Activated B cell treated with CpG ODN at 0.5 μM for 24 hours (primary cell): Measurements from ENCODE around the gene MACC1. TPM values are rescaled to one million over a fixed set of nuclear protein-coding genes. Genes with fewer than 3 reads are reported as not detected.

Experiments
- ATAC-seq: fragments of 200-7000 bp; cut with Tn5 transposase; one replicate; pipeline ENCODE4 v1.10.0; 2021; ENCODE audit warnings: low read depth, mild to moderate bottlenecking, moderate library complexity
- CTCF ChIA-PET: fragments of 350-600 bp; sonication (Branson Sonifier 250); formaldehyde crosslinking; loops from one replicate; lab custom pipeline; 2021; ENCODE audit warnings: antibody characterized with exemption; lab: Charles Lee
- POLR2A ChIA-PET: fragments of 350-600 bp; sonication (Branson Sonifier 250); formaldehyde crosslinking; loops from one replicate; lab custom pipeline; 2021; ENCODE audit warnings: antibody characterized with exemption; lab: Charles Lee
- DNase-seq: peaks from one replicate; pipeline ENCODE4 v3.0.0; 2022
- H3K27ac Mint-ChIP-seq: one replicate; pipeline ENCODE4 v1.8.0; 2020; ENCODE audit warnings: mixed read lengths
- H3K27me3 Mint-ChIP-seq: one replicate; pipeline ENCODE4 v1.8.0; 2021; ENCODE audit warnings: mixed read lengths
- H3K36me3 Mint-ChIP-seq: one replicate; pipeline ENCODE4 v1.8.0; 2021; ENCODE audit warnings: low read depth, mixed read lengths
- H3K4me1 Mint-ChIP-seq: one replicate; pipeline ENCODE4 v1.8.0; 2021; ENCODE audit warnings: mixed read lengths
- H3K4me3 Mint-ChIP-seq: one replicate; pipeline ENCODE4 v1.8.0; 2020; ENCODE audit warnings: mild to moderate bottlenecking, mixed read lengths
- H3K9me3 Mint-ChIP-seq: one replicate; pipeline ENCODE4 v1.8.0; 2020; ENCODE audit warnings: mixed read lengths
- intact Hi-C: fragments of 100-400 bp; cut with micrococcal nuclease; formaldehyde crosslinking; loops from one replicate; pipeline ENCODE4 v1.15.1; 2024
- total RNA-seq: library from RNA; stranded (reverse); gene quantifications from 2 replicates; pipeline ENCODE4 v1.2.3, GENCODE V29; 2022
- TF ChIP-seq, protein P1 (sequence below): fragments of 200-600 bp; IDR thresholded peaks from one replicate; pipeline ENCODE4 v1.8.0; 2022; ENCODE audit warnings: antibody characterized with exemption, mild to moderate bottlenecking

The MACC1 gene
- total RNA-seq, 1 donor from 2014 or later, result 20.3 TPM

DNA sequence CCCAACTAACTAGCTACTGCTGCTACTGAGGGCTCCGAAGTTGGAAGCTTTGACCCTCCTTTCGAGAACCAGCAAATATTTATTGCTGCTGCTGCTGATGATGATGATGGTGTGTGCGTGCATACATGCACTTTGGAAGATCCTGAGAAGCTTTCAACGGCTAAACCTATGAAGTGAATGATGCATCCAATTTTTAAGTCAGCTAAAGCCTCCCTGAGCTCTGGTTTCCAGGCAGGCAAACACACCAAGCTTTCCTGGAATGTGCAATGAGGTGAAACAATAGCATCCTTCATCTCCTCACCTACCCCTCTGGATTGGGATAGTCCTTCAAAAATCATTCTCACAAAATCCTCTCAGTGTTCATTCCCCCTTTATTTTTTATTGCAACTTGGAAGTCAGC, 13.9 kb downstream of the MACC1 start:
- TF ChIP-seq, protein P1, sequence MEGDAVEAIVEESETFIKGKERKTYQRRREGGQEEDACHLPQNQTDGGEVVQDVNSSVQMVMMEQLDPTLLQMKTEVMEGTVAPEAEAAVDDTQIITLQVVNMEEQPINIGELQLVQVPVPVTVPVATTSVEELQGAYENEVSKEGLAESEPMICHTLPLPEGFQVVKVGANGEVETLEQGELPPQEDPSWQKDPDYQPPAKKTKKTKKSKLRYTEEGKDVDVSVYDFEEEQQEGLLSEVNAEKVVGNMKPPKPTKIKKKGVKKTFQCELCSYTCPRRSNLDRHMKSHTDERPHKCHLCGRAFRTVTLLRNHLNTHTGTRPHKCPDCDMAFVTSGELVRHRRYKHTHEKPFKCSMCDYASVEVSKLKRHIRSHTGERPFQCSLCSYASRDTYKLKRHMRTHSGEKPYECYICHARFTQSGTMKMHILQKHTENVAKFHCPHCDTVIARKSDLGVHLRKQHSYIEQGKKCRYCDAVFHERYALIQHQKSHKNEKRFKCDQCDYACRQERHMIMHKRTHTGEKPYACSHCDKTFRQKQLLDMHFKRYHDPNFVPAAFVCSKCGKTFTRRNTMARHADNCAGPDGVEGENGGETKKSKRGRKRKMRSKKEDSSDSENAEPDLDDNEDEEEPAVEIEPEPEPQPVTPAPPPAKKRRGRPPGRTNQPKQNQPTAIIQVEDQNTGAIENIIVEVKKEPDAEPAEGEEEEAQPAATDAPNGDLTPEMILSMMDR, result no peak
- Mint-ChIP-seq H3K4me3 (no peak overlapping the region), H3K27ac (no peak overlapping the region), H3K9me3 (peaks cover 3% of the 10 kb centered on the region), H3K4me1 (peaks cover 48% of the 10 kb centered on the region), H3K36me3 (peaks cover 12% of the 10 kb centered on the region), H3K27me3 (no peaks in the 10 kb centered on the region)
- intact Hi-C loops, result no loop called here
- ChIA-PET POLR2A (interaction anchor here (1.6 kb wide), 2 partner anchors 14 to 16 kb away, joined by 7 to 9 read pairs; partner anchors contain the start of gene MACC1), CTCF (interaction anchor here (1.3 to 2.2 kb wide), 2 partner anchors 11 to 14 kb away, joined by 3 to 8 read pairs; partner anchors contain the start of gene MACC1)
- no peak for ATAC-seq
- no peak for DNase-seq

DNA sequence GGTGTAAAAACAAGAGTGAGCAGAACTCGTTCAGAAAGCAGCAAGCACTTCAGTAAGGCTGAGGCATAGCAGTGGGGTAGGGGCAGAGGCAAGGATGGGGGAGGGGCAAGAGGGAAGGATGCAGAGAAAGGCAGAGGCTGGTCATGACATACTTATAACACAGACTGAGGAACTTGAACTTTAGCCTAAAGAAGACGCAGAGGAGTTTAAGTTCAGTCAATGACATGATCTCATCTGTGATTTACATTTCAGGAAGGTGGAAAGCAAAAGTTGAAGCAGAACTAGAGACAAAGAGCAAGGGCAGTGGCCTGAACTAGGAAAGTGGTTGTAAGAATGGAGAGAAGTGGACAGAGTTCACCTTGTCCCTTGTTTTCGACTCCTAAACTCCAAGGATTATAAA, 15.8 kb downstream of the MACC1 start:
- peaks cover 47% of the 10 kb centered on the region for H3K4me1 Mint-ChIP-seq
- CTCF ChIA-PET, result interaction anchor here (1.6 kb wide), 1 partner anchor 18 kb away, joined by 7 read pairs; no protein-coding TSS in a partner anchor
- TF ChIP-seq, protein P1, result no peak
- H3K9me3 Mint-ChIP-seq, result no peaks in the 10 kb centered on the region
- H3K36me3 Mint-ChIP-seq, result peaks cover 11% of the 10 kb centered on the region
- POLR2A ChIA-PET, result interaction anchor here (1.2 to 1.6 kb wide), 4 partner anchors 12 to 19 kb away, joined by 3 to 5 read pairs (median 4); partner anchors contain the start of gene MACC1
- H3K4me3 Mint-ChIP-seq, result peak overlapping the region; percentile 36
- DNase-seq (no peak), ATAC-seq (peak; percentile 62)
- H3K27ac Mint-ChIP-seq, result peak overlapping the region; percentile 80
- intact Hi-C loops, result loop anchor here (1.0 to 2.0 kb wide), 3 partner anchors 9 to 16 kb away; partner anchors contain the start of gene MACC1
- H3K27me3 Mint-ChIP-seq, result no peaks in the 10 kb centered on the region

DNA sequence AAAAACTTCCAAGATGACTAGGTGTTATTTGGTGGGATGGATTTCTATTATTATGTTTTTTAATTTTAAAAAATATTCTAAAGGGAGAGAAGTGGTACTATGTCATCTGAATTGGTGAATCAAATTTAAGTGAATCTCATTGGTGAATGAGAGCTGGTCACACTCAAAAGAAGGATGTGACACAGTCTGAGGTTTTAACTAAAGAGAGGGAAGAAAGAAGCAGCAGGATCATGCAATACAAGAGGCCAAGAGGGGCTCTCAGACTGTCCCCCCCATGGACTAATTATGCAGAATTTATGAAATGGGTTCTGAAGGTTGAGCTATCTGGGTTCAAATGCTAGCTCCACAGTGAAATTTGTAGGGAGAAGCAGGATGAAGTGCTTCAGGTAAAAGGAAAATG, 16.2 kb downstream of the MACC1 start:
- no peaks in the 10 kb centered on the region for H3K27me3 Mint-ChIP-seq
- H3K4me3 Mint-ChIP-seq, result peak overlapping the region; percentile 36
- peaks cover 11% of the 10 kb centered on the region for H3K36me3 Mint-ChIP-seq
- CTCF ChIA-PET, result interaction anchor here (1.6 kb wide), 1 partner anchor 18 kb away, joined by 7 read pairs; no protein-coding TSS in a partner anchor
- intact Hi-C loops, result loop anchor here (1.0 to 2.0 kb wide), 3 partner anchors 9 to 16 kb away; partner anchors contain the start of gene MACC1
- H3K9me3 Mint-ChIP-seq, result no peaks in the 10 kb centered on the region
- POLR2A ChIA-PET, result interaction anchor here (1.2 to 1.6 kb wide), 4 partner anchors 11 to 20 kb away, joined by 3 to 5 read pairs (median 4); partner anchors contain the start of gene MACC1
- no peak for DNase-seq
- H3K4me1 Mint-ChIP-seq, result peaks cover 47% of the 10 kb centered on the region
- TF ChIP-seq, protein P1, result no peak
- no peak for ATAC-seq
- peak overlapping the region; percentile 80 for H3K27ac Mint-ChIP-seq

DNA sequence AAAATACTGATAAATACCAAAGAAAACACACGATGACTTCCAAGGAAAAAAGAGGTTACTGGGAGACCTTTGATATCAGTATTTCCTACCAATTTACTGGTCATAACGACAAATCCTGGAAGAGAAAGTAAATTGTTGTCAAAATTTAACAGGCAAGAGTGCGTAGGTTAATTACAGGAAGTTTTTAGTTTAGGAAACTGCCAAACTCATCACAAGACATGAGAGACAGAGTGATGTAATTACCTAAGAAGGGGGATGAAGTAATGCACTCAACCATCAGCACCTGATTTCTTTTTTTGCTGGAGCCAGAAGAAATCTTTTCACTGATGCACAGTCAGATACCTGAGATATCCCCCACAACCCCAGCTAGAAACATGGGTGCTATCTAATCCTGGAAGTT, 16.8 kb downstream of the MACC1 start:
- Mint-ChIP-seq H3K9me3 (no peaks in the 10 kb centered on the region), H3K36me3 (peaks cover 13% of the 10 kb centered on the region), H3K27ac (peak overlapping the region; percentile 82), H3K4me3 (peak overlapping the region; percentile 46), H3K27me3 (no peaks in the 10 kb centered on the region), H3K4me1 (peaks cover 50% of the 10 kb centered on the region)
- TF ChIP-seq, protein P1, result no peak
- POLR2A ChIA-PET, result interaction anchor here (1.2 to 1.6 kb wide), 4 partner anchors 11 to 20 kb away, joined by 3 to 5 read pairs (median 4); partner anchors contain the start of gene MACC1
- CTCF ChIA-PET, result interaction anchor here (1.6 kb wide), 1 partner anchor 19 kb away, joined by 7 read pairs; no protein-coding TSS in a partner anchor
- no peak for DNase-seq
- ATAC-seq, result peak; percentile 6
- intact Hi-C loops, result loop anchor here (2.0 kb wide), 1 partner anchor 14 kb away; no protein-coding TSS in a partner anchor
